ENCODE measurements around the gene PWP1. TPM values are rescaled to one million over a fixed set of nuclear protein-coding genes. Genes with fewer than 3 reads are reported as not detected.

PWP1 gene
- total and polyA plus RNA-seq, 4 donors: 19.5 to 34.8 (median 30.4) TPM

GRCh38 chr12:107654873-107655272 is 30.7 kb upstream of the PWP1 start:
- WGBS, 2 donors: 77 to 84% methylated on average over 4 of the region's 4 CpGs
- peak in 1 of 3 donors; percentile 41 for DNase-seq
- H3K27me3 ChIP-seq (ENCODE audit: control insufficient read depth in 3 of 3, insufficient read depth in 3 of 3, low read length in 2 of 3): no peaks in the 10 kb centered on the region
- no peak overlapping the region for H3K27ac ChIP-seq (ENCODE audit: low read depth in 1 of 2, low read length in 1 of 2)
- TF ChIP-seq CTCF (IDR thresholded peaks at IDR 0.05; ENCODE audit: control extremely low read depth, extremely low read depth): no peak
- H3K9me3 ChIP-seq (ENCODE audit: control insufficient read depth in 4 of 4, insufficient read depth in 3 of 4, low read length in 3 of 4): no peaks in the 10 kb centered on the region
- H3K9ac ChIP-seq (ENCODE audit: insufficient read depth in 1 of 2, low read length in 2 of 2): no peak overlapping the region
- ATAC-seq (ENCODE audit: insufficient read depth, low FRiP score): no peak
- H3K4me1 ChIP-seq (ENCODE audit: control insufficient read depth in 5 of 5, insufficient read depth in 5 of 5, low read length in 5 of 5): peaks cover 0 to 36% (median 12%) of the 10 kb centered on the region in 5 donors
- H3K36me3 ChIP-seq (ENCODE audit: control insufficient read depth in 4 of 4, insufficient read depth in 4 of 4, low read length in 4 of 4): no peaks in the 10 kb centered on the region
- H3K4me3 ChIP-seq: no peak overlapping the region

GRCh38 chr12:107655281-107656065 is 30.1 kb upstream of the PWP1 start:
- ATAC-seq (ENCODE audit: insufficient read depth, low FRiP score) (no peak), DNase-seq (peak in 1 of 3 donors; percentile 26)
- H3K36me3 ChIP-seq (ENCODE audit: control insufficient read depth in 4 of 4, insufficient read depth in 4 of 4, low read length in 4 of 4): no peaks in the 10 kb centered on the region
- WGBS, 2 donors: 85 to 90% methylated on average over 9 of the region's 9 CpGs
- H3K9ac ChIP-seq (ENCODE audit: insufficient read depth in 1 of 2, low read length in 2 of 2): no peak overlapping the region
- peaks cover 0 to 30% (median 8%) of the 10 kb centered on the region in 5 donors for H3K4me1 ChIP-seq (ENCODE audit: control insufficient read depth in 5 of 5, insufficient read depth in 5 of 5, low read length in 5 of 5)
- TF ChIP-seq CTCF (IDR thresholded peaks at IDR 0.05; ENCODE audit: control extremely low read depth, extremely low read depth): no peak
- H3K9me3 ChIP-seq (ENCODE audit: control insufficient read depth in 4 of 4, insufficient read depth in 3 of 4, low read length in 3 of 4): no peaks in the 10 kb centered on the region
- no peak overlapping the region for H3K4me3 ChIP-seq
- no peaks in the 10 kb centered on the region for H3K27me3 ChIP-seq (ENCODE audit: control insufficient read depth in 3 of 3, insufficient read depth in 3 of 3, low read length in 2 of 3)
- H3K27ac ChIP-seq (ENCODE audit: low read depth in 1 of 2, low read length in 1 of 2): no peak overlapping the region

GRCh38 chr12:107656302-107656701 is 29.3 kb upstream of the PWP1 start:
- Histone ChIP-seq H3K4me1 (ENCODE audit: control insufficient read depth in 5 of 5, insufficient read depth in 5 of 5, low read length in 5 of 5) (peaks cover 0 to 24% (median 4%) of the 10 kb centered on the region in 5 donors), H3K4me3 (no peak overlapping the region), H3K9me3 (ENCODE audit: control insufficient read depth in 4 of 4, insufficient read depth in 3 of 4, low read length in 3 of 4) (no peaks in the 10 kb centered on the region), H3K27ac (ENCODE audit: low read depth in 1 of 2, low read length in 1 of 2) (no peak overlapping the region), H3K9ac (ENCODE audit: insufficient read depth in 1 of 2, low read length in 2 of 2) (no peak overlapping the region), H3K36me3 (ENCODE audit: control insufficient read depth in 4 of 4, insufficient read depth in 4 of 4, low read length in 4 of 4) (no peaks in the 10 kb centered on the region), H3K27me3 (ENCODE audit: control insufficient read depth in 3 of 3, insufficient read depth in 3 of 3, low read length in 2 of 3) (no peaks in the 10 kb centered on the region)
- ATAC-seq (ENCODE audit: insufficient read depth, low FRiP score) (no peak), DNase-seq (no peak)
- TF ChIP-seq CTCF (IDR thresholded peaks at IDR 0.05; ENCODE audit: control extremely low read depth, extremely low read depth): no peak
